Measurements from ENCODE around the gene LUC7L3. TPM values are rescaled to one million over a fixed set of nuclear protein-coding genes. Genes with fewer than 3 reads are reported as not detected.

The LUC7L3 gene
- total and polyA plus RNA-seq, 10 of the 15 experiments (the other 5 are each of a cell fraction or from before 2014, with no cell fraction given) = 51.3 to 176 (median 149) TPM

GRCh38 chr17:50749245-50749644 lies 29.8 kb downstream of the LUC7L3 start:
- Histone ChIP-seq H3K79me2 (ENCODE audit: control insufficient read depth, insufficient read depth, low read length) (peaks cover 1% of the 10 kb centered on the region), H3K27ac (ENCODE audit: control insufficient read depth, insufficient read depth) (no peak overlapping the region), H4K20me1 (ENCODE audit: control insufficient read depth, insufficient read depth) (no peaks in the 10 kb centered on the region), H3K4me2 (ENCODE audit: control insufficient read depth, insufficient read depth) (no peak overlapping the region), H3K9ac (ENCODE audit: control insufficient read depth, insufficient read depth, low read length) (no peak overlapping the region), H3K27me3 (replicated peaks in 1 of 2; ENCODE audit: control insufficient read depth in 2 of 2, insufficient read depth in 2 of 2, low read length in 1 of 2) (no peaks in the 10 kb centered on the region), H3K36me3 (ENCODE audit: control insufficient read depth in 2 of 2, insufficient read depth in 2 of 2, low read length in 1 of 2) (peaks cover 12 to 54% of the 10 kb centered on the region in 2 experiments), H3K4me1 (ENCODE audit: control insufficient read depth, insufficient read depth, low read length) (no peaks in the 10 kb centered on the region), H2AFZ (ENCODE audit: control insufficient read depth, low read depth, low read length) (no peak overlapping the region), H3K9me3 (replicated peaks; ENCODE audit: control insufficient read depth, insufficient read depth, low read length) (no peaks in the 10 kb centered on the region), H3K4me3 (no peak overlapping the region)
- no peak for TF ChIP-seq NFYB (IDR thresholded peaks at IDR 0.05; ENCODE audit: insufficient read depth, low read depth, low read length)
- no peak for TF ChIP-seq ZBED1 (IDR thresholded peaks at IDR 0.05; ENCODE audit: borderline replicate concordance)
- no peak for TF ChIP-seq SUZ12 (IDR thresholded peaks at IDR 0.05; ENCODE audit: unreplicated experiment)
- TF ChIP-seq LARP7 (IDR thresholded peaks at IDR 0.05) = no peak
- no peak for TF ChIP-seq NFXL1 (IDR thresholded peaks at IDR 0.05; ENCODE audit: borderline replicate concordance)
- TF ChIP-seq STAT1 (conservative IDR thresholded peaks at IDR 0.05) = no peak
- no peak for TF ChIP-seq MYC (IDR thresholded peaks at IDR 0.05; ENCODE audit: insufficient read depth, insufficient read length, insufficient replicate concordance, low read length, severe bottlenecking)
- no peak for TF ChIP-seq MXI1 (IDR thresholded peaks at IDR 0.05; ENCODE audit: low read depth, low read length)
- TF ChIP-seq ATF2 (IDR thresholded peaks at IDR 0.05; ENCODE audit: low read length) = no peak
- TF ChIP-seq USF2 (IDR thresholded peaks at IDR 0.05; ENCODE audit: borderline replicate concordance, low read depth, low read length) = no peak
- TF ChIP-seq ZNF217 (IDR thresholded peaks at IDR 0.05) = no peak
- no peak for TF ChIP-seq RBBP5 (conservative IDR thresholded peaks at IDR 0.05)
- TF ChIP-seq SKIL (IDR thresholded peaks at IDR 0.05; ENCODE audit: low read depth, poor library complexity, severe bottlenecking) = no peak
- TF ChIP-seq NR2C1 (IDR thresholded peaks at IDR 0.05) = no peak
- RAD21 ChIA-PET (ENCODE audit: unreplicated experiment) = no interaction called here
- ATAC-seq = no peak
- DNase-seq (ENCODE audit: low read depth, low spot score) = no peak
- POLR2A ChIA-PET = no interaction called here
- in situ Hi-C loops (cut with MboI) (no loop called here), intact Hi-C loops (cut with micrococcal nuclease; ENCODE audit: unreplicated experiment) (no loop called here)
- no TSS peak for BruUV-seq (replicated peaks)
- over 99% methylated on average over 6 of the region's 6 CpGs for WGBS (ENCODE audit: insufficient coverage, insufficient replicate concordance, low lambda C conversion rate, missing lambda C conversion rate)
- no peak for FAIRE-seq
- SMC1A ChIA-PET (ENCODE audit: uncharacterized antibody, unreplicated experiment) = no interaction called here
- CTCF ChIA-PET = no interaction called here

Data from GM12878 (cell line).